WERI-Rb-1 (cell line): ENCODE measurements around the gene INIP.
"Not testable (repeated sequence)": the region's sequence is repeated elsewhere in the genome, so short reads cannot be mapped to it uniquely, and the experiment has no call there.

Experiments
- DNase-seq: peaks from one replicate; pipeline ENCODE4 v3.0.0-alpha.2; 2020
- H3K27ac ChIP-seq: fragments of 250-450 bp; sonication (Bioruptor Pico); 2 replicates; pipeline ENCODE4 v1.5.1; 2020; ENCODE audit warnings: mild to moderate bottlenecking, moderate library complexity
- H3K27me3 ChIP-seq: fragments of 250-450 bp; sonication (Bioruptor Pico); 2 replicates; pipeline ENCODE4 v1.5.1; 2021; ENCODE audit warnings: mild to moderate bottlenecking, low read depth, moderate library complexity; ENCODE audit not compliant: insufficient read depth, severe bottlenecking
- H3K36me3 ChIP-seq: fragments of 250-450 bp; sonication (Bioruptor Pico); 2 replicates; pipeline ENCODE4 v1.5.1; 2020; ENCODE audit warnings: mild to moderate bottlenecking, moderate library complexity
- H3K4me3 ChIP-seq: 2 replicates; pipeline ENCODE4 v1.5.1; 2011; ENCODE audit warnings: low read depth, mild to moderate bottlenecking, control low read depth, low read length
- H3K9me3 ChIP-seq: fragments of 250-450 bp; sonication (Bioruptor Pico); 2 replicates; pipeline ENCODE4 v1.5.1; 2021; ENCODE audit warnings: mild to moderate bottlenecking, moderate library complexity; ENCODE audit not compliant: severe bottlenecking
- CTCF ChIP-seq: IDR thresholded peaks from 2 replicates; pipeline ENCODE4 v1.5.1; 2011; ENCODE audit warnings: low read depth, mild to moderate bottlenecking, control low read depth, inconsistent platforms, low read length

INIP gene

GRCh38 chr9:112694706-112695555 is 23.0 kb downstream of the INIP start:
- no peak for DNase-seq
- no peak overlapping the region for H3K27ac ChIP-seq
- H3K36me3 ChIP-seq = peaks cover 60% of the 10 kb centered on the region
- no peak overlapping the region for H3K4me3 ChIP-seq
- H3K27me3 ChIP-seq = no peaks in the 10 kb centered on the region
- TF ChIP-seq CTCF = no peak
- H3K9me3 ChIP-seq = no peaks in the 10 kb centered on the region

- Histone ChIP-seq H3K27ac (no peak overlapping the region), H3K4me3 (no peak overlapping the region), H3K36me3 (peaks cover 75% of the 10 kb centered on the region), H3K27me3 (no peaks in the 10 kb centered on the region), H3K9me3 (no peaks in the 10 kb centered on the region)
- DNase-seq = no peak
- no peak for TF ChIP-seq CTCF
Measured at GRCh38 chr9:112689161-112689740, 28.7 kb downstream of the INIP start.

- Histone ChIP-seq H3K4me3 (no peak overlapping the region), H3K27ac (no peak overlapping the region), H3K36me3 (peaks cover 17% of the 10 kb centered on the region), H3K9me3 (peaks cover 13% of the 10 kb centered on the region), H3K27me3 (no peaks in the 10 kb centered on the region)
- DNase-seq = no peak
- no peak for TF ChIP-seq CTCF
Measured at GRCh38 chr9:112680731-112681402, 37.0 kb downstream of the INIP start.

- no peak for DNase-seq
- H3K9me3 ChIP-seq = peaks cover 21% of the 10 kb centered on the region
- H3K36me3 ChIP-seq = no peaks in the 10 kb centered on the region
- H3K4me3 ChIP-seq = no peak overlapping the region
- no peak for TF ChIP-seq CTCF
- no peaks in the 10 kb centered on the region for H3K27me3 ChIP-seq
- H3K27ac ChIP-seq = no peak overlapping the region
Measured at GRCh38 chr9:112677040-112677439, 40.9 kb downstream of the INIP start.

- DNase-seq, H3K36me3 ChIP-seq, H3K27ac ChIP-seq, H3K4me3 ChIP-seq, H3K27me3 ChIP-seq: not testable (repeated sequence)
- peaks cover 21% of the 10 kb centered on the region for H3K9me3 ChIP-seq
Measured at GRCh38 chr9:112673221-112673620, 44.7 kb downstream of the INIP start.

GRCh38 chr9:112670991-112671625 is 46.8 kb downstream of the INIP start:
- H3K36me3 ChIP-seq = no peaks in the 10 kb centered on the region
- DNase-seq = no peak
- peaks cover 8% of the 10 kb centered on the region for H3K9me3 ChIP-seq
- no peaks in the 10 kb centered on the region for H3K27me3 ChIP-seq
- TF ChIP-seq CTCF = no peak
- no peak overlapping the region for H3K4me3 ChIP-seq
- H3K27ac ChIP-seq = no peak overlapping the region
